ENCODE measurements around the gene ME3.
"Not testable (repeated sequence)": the region's sequence is repeated elsewhere in the genome, so short reads cannot be mapped to it uniquely, and the experiment has no call there.

ME3 gene

GRCh38 chr11:86537541-86538222 lies 134.7 kb downstream of the ME3 start:
- no peaks in the 10 kb centered on the region for H3K36me3 Mint-ChIP-seq

GRCh38 chr11:86535773-86536172 lies 136.6 kb downstream of the ME3 start:
- Mint-ChIP-seq H3K4me3 (no peak overlapping the region), H3K9me3 (ENCODE audit: low read depth) (peaks cover 5% of the 10 kb centered on the region), H3K27me3 (peaks cover 2% of the 10 kb centered on the region), H3K27ac (no peak overlapping the region), H3K36me3 (no peaks in the 10 kb centered on the region), H3K4me1 (ENCODE audit: low read depth) (no peaks in the 10 kb centered on the region)

More at GRCh38 chr11:86537541-86538222, 134.7 kb downstream of the ME3 start:
- Mint-ChIP-seq H3K27ac (no peak overlapping the region), H3K4me1 (ENCODE audit: low read depth) (no peaks in the 10 kb centered on the region), H3K27me3 (peaks cover 2% of the 10 kb centered on the region), H3K4me3 (no peak overlapping the region), H3K9me3 (ENCODE audit: low read depth) (peaks cover 5% of the 10 kb centered on the region)

- Mint-ChIP-seq H3K27me3 (peaks cover 1% of the 10 kb centered on the region), H3K27ac (no peak overlapping the region), H3K4me1 (ENCODE audit: low read depth) (peaks cover 2% of the 10 kb centered on the region), H3K9me3 (ENCODE audit: low read depth) (peaks cover 6% of the 10 kb centered on the region), H3K4me3 (no peak overlapping the region), H3K36me3 (peaks cover 6% of the 10 kb centered on the region)
These were observed 147.6 kb downstream of the ME3 start for GRCh38 chr11:86524620-86525352.

- Mint-ChIP-seq H3K27ac (no peak overlapping the region), H3K9me3 (ENCODE audit: low read depth) (peaks cover 6% of the 10 kb centered on the region), H3K4me1 (ENCODE audit: low read depth) (peaks cover 2% of the 10 kb centered on the region), H3K36me3 (peaks cover 6% of the 10 kb centered on the region), H3K4me3 (no peak overlapping the region), H3K27me3 (peaks cover 1% of the 10 kb centered on the region)
These were observed 148.4 kb downstream of the ME3 start for GRCh38 chr11:86523738-86524619.

- not testable (repeated sequence) for H3K4me3 Mint-ChIP-seq; H3K36me3 Mint-ChIP-seq; H3K4me1 Mint-ChIP-seq (ENCODE audit: low read depth); H3K27ac Mint-ChIP-seq; H3K27me3 Mint-ChIP-seq; H3K9me3 Mint-ChIP-seq (ENCODE audit: low read depth)
These were observed 149.9 kb downstream of the ME3 start for GRCh38 chr11:86522512-86522911.

GRCh38 chr11:86519064-86519911 lies 153.1 kb downstream of the ME3 start:
- H3K27ac Mint-ChIP-seq, result no peak overlapping the region
- H3K9me3 Mint-ChIP-seq (ENCODE audit: low read depth), result no peaks in the 10 kb centered on the region
- H3K4me3 Mint-ChIP-seq, result no peak overlapping the region

GRCh38 chr11:86518211-86518610 lies 154.2 kb downstream of the ME3 start:
- Mint-ChIP-seq H3K4me3 (no peak overlapping the region), H3K27me3 (no peaks in the 10 kb centered on the region), H3K27ac (no peak overlapping the region), H3K9me3 (ENCODE audit: low read depth) (no peaks in the 10 kb centered on the region), H3K36me3 (no peaks in the 10 kb centered on the region), H3K4me1 (ENCODE audit: low read depth) (no peaks in the 10 kb centered on the region)

More at GRCh38 chr11:86519064-86519911, 153.1 kb downstream of the ME3 start:
- H3K4me1 Mint-ChIP-seq (ENCODE audit: low read depth), result peaks cover 2% of the 10 kb centered on the region
- H3K36me3 Mint-ChIP-seq, result peaks cover 4% of the 10 kb centered on the region
- H3K27me3 Mint-ChIP-seq, result no peaks in the 10 kb centered on the region

- Mint-ChIP-seq H3K27ac (no peak overlapping the region), H3K4me3 (no peak overlapping the region)
These were observed 154.9 kb downstream of the ME3 start for GRCh38 chr11:86517557-86517956.

GRCh38 chr11:86515297-86516094 lies 156.9 kb downstream of the ME3 start:
- no peak overlapping the region for H3K4me3 Mint-ChIP-seq
- H3K4me1 Mint-ChIP-seq (ENCODE audit: low read depth), result no peaks in the 10 kb centered on the region
- H3K36me3 Mint-ChIP-seq, result no peaks in the 10 kb centered on the region
- no peaks in the 10 kb centered on the region for H3K27me3 Mint-ChIP-seq
- no peak overlapping the region for H3K27ac Mint-ChIP-seq
- no peaks in the 10 kb centered on the region for H3K9me3 Mint-ChIP-seq (ENCODE audit: low read depth)

More at GRCh38 chr11:86517557-86517956, 154.9 kb downstream of the ME3 start:
- H3K9me3 Mint-ChIP-seq (ENCODE audit: low read depth), result no peaks in the 10 kb centered on the region
- no peaks in the 10 kb centered on the region for H3K36me3 Mint-ChIP-seq
- no peaks in the 10 kb centered on the region for H3K4me1 Mint-ChIP-seq (ENCODE audit: low read depth)
- H3K27me3 Mint-ChIP-seq, result no peaks in the 10 kb centered on the region

- no peaks in the 10 kb centered on the region for H3K9me3 Mint-ChIP-seq (ENCODE audit: low read depth)
These were observed 158.0 kb downstream of the ME3 start for GRCh38 chr11:86514453-86514852.

GRCh38 chr11:86513746-86514373 lies 158.6 kb downstream of the ME3 start:
- H3K9me3 Mint-ChIP-seq (ENCODE audit: low read depth), result no peaks in the 10 kb centered on the region
- H3K27me3 Mint-ChIP-seq, result no peaks in the 10 kb centered on the region
- H3K4me3 Mint-ChIP-seq, result no peak overlapping the region
- H3K4me1 Mint-ChIP-seq (ENCODE audit: low read depth), result no peaks in the 10 kb centered on the region
- no peak overlapping the region for H3K27ac Mint-ChIP-seq
- no peaks in the 10 kb centered on the region for H3K36me3 Mint-ChIP-seq

More at GRCh38 chr11:86514453-86514852, 158.0 kb downstream of the ME3 start:
- Mint-ChIP-seq H3K4me3 (no peak overlapping the region), H3K4me1 (ENCODE audit: low read depth) (no peaks in the 10 kb centered on the region), H3K36me3 (no peaks in the 10 kb centered on the region), H3K27ac (no peak overlapping the region), H3K27me3 (no peaks in the 10 kb centered on the region)

GRCh38 chr11:86513138-86513537 lies 159.3 kb downstream of the ME3 start:
- Mint-ChIP-seq H3K27me3 (no peaks in the 10 kb centered on the region), H3K4me1 (ENCODE audit: low read depth) (no peaks in the 10 kb centered on the region)

GRCh38 chr11:86511086-86511551 lies 161.3 kb downstream of the ME3 start:
- Mint-ChIP-seq H3K4me3 (no peak overlapping the region), H3K27me3 (no peaks in the 10 kb centered on the region), H3K27ac (no peak overlapping the region), H3K36me3 (no peaks in the 10 kb centered on the region), H3K9me3 (ENCODE audit: low read depth) (no peaks in the 10 kb centered on the region), H3K4me1 (ENCODE audit: low read depth) (no peaks in the 10 kb centered on the region)

More at GRCh38 chr11:86513138-86513537, 159.3 kb downstream of the ME3 start:
- no peaks in the 10 kb centered on the region for H3K9me3 Mint-ChIP-seq (ENCODE audit: low read depth)
- H3K36me3 Mint-ChIP-seq, result no peaks in the 10 kb centered on the region
- H3K27ac Mint-ChIP-seq, result no peak overlapping the region
- no peak overlapping the region for H3K4me3 Mint-ChIP-seq

All from activated naive CD8-positive, alpha-beta T cell (primary cell).